PC-3 (cell line): Measurements from ENCODE around the gene MAML3. TPM values are rescaled to one million over a fixed set of nuclear protein-coding genes. Genes with fewer than 3 reads are reported as not detected.

Experiments
- ATAC-seq: fragments of 200-7000 bp; cut with Tn5 transposase; 2 replicates; pipeline ENCODE4 v1.9.1; 2020; ENCODE audit warnings: mild to moderate bottlenecking, moderate library complexity
- BruUV-seq: library from RNA; stranded (reverse); fragments of 400-500 nt; replicated peaks from 2 replicates; lab custom pipeline; 2021; lab: Mats Ljungman, UMichigan
- CTCF ChIA-PET: fragments of 300-600 bp; sonication (Branson Sonifier 250); formaldehyde crosslinking; loops from one replicate; lab custom pipeline; 2022; ENCODE audit warnings: antibody characterized with exemption; lab: Charles Lee
- POLR2A ChIA-PET: fragments of 300-600 bp; sonication (Branson Sonifier 250); formaldehyde crosslinking; loops from one replicate; lab custom pipeline; 2022; ENCODE audit warnings: antibody characterized with exemption; ENCODE audit not compliant: unreplicated experiment; lab: Charles Lee
- DNase-seq: peaks from one replicate; pipeline ENCODE4 v3.0.0-alpha.2; 2015
- H2AFZ ChIP-seq: fragments of 300-600 bp; sonication (generic); 2 replicates; pipeline ENCODE4 v1.6.0; 2016; ENCODE audit warnings: antibody characterized with exemption, low read length
- H3F3A ChIP-seq: fragments of 300-600 bp; sonication (generic); one replicate; pipeline ENCODE4 v1.6.0; 2017; ENCODE audit warnings: antibody characterized with exemption, low read length, control low read depth, mild to moderate bottlenecking; ENCODE audit not compliant: unreplicated experiment
- H3K27ac ChIP-seq: fragments of 300-600 bp; sonication (generic); 2 replicates; pipeline ENCODE4 v1.5.1; 2016; ENCODE audit warnings: mild to moderate bottlenecking, low read length
- H3K27me3 ChIP-seq: fragments of 300-600 bp; sonication (generic); 2 replicates; pipeline ENCODE4 v1.6.1; 2016; ENCODE audit warnings: low read length, mixed read lengths
- H3K36me3 ChIP-seq: fragments of 300-600 bp; sonication (generic); 2 replicates; pipeline ENCODE4 v1.6.1; 2016; ENCODE audit warnings: low read depth, mixed run types, low read length, mixed read lengths
- H3K4me1 ChIP-seq: fragments of 300-600 bp; sonication (generic); 2 replicates; pipeline ENCODE4 v1.5.1; 2016; ENCODE audit warnings: low read length; ENCODE audit not compliant: insufficient read depth
- H3K4me2 ChIP-seq: fragments of 300-600 bp; sonication (generic); 2 replicates; pipeline ENCODE4 v1.6.0; 2016; ENCODE audit warnings: low read length
- H3K4me3 ChIP-seq: fragments of 300-600 bp; sonication (generic); 2 replicates; pipeline ENCODE4 v1.5.1; 2016; ENCODE audit warnings: mild to moderate bottlenecking, low read length, mixed read lengths
- H3K79me2 ChIP-seq: fragments of 300-600 bp; sonication (generic); 2 replicates; pipeline ENCODE4 v1.6.1; 2017; ENCODE audit warnings: low read length, mixed read lengths
- H3K9ac ChIP-seq: fragments of 300-600 bp; sonication (generic); 2 replicates; pipeline ENCODE4 v1.6.0; 2016; ENCODE audit warnings: mild to moderate bottlenecking, low read length
- H3K9me2 ChIP-seq: fragments of 300-600 bp; sonication (generic); replicated peaks from 2 replicates; pipeline ENCODE4 v1.6.1; 2016; ENCODE audit warnings: mixed run types, low read length, mixed read lengths
- H3K9me3 ChIP-seq: fragments of 300-600 bp; sonication (generic); 2 replicates; pipeline ENCODE4 v1.6.1; 2016; ENCODE audit warnings: low read length, mixed read lengths
- H4K20me1 ChIP-seq: fragments of 300-600 bp; sonication (generic); 2 replicates; pipeline ENCODE4 v1.6.1; 2016; ENCODE audit warnings: low read length, mixed read lengths
- CTCF ChIP-seq: fragments of 300-600 bp; sonication (generic); conservative IDR thresholded peaks from 2 replicates; pipeline ENCODE4 v1.5.1; 2017; ENCODE audit warnings: antibody characterized with exemption, low read depth, mild to moderate bottlenecking, low read length
- EZH2 ChIP-seq: fragments of 300-600 bp; sonication (generic); IDR thresholded peaks from one replicate; pipeline ENCODE4 v1.6.1; 2017; ENCODE audit warnings: antibody characterized with exemption, mild to moderate bottlenecking, low read length; ENCODE audit not compliant: unreplicated experiment
- EZH2phosphoT487 ChIP-seq: fragments of 300-600 bp; sonication (generic); IDR thresholded peaks from 2 replicates; pipeline ENCODE4 v1.6.1; 2018; ENCODE audit warnings: mild to moderate bottlenecking, antibody characterized with exemption, low read length, borderline replicate concordance
- intact Hi-C: fragments of 100-400 bp; cut with micrococcal nuclease; formaldehyde crosslinking; loops from 2 replicates; pipeline ENCODE4 v1.9.0; 2023
- total RNA-seq: library from RNA; depleted of rRNA; stranded (reverse); fragments of >200 nt; gene quantifications from 2 replicates; pipeline ENCODE4 v1.2.3, GENCODE V29; 2014

Gene MAML3
- total RNA-seq, 1 experiment from 2014 or later: 4.3 TPM

- CTCF ChIA-PET: no interaction called here
- no TSS peak for BruUV-seq
Observed at GRCh38 chr4:140180577-140180976, 26.6 kb upstream of the MAML3 start.

GRCh38 chr4:140176735-140177134 lies 22.8 kb upstream of the MAML3 start:
- Histone ChIP-seq H3K27ac (no peak overlapping the region), H3F3A (no peaks in the 10 kb centered on the region), H3K4me3 (no peak overlapping the region), H4K20me1 (no peaks in the 10 kb centered on the region), H3K79me2 (no peaks in the 10 kb centered on the region), H3K36me3 (no peaks in the 10 kb centered on the region), H3K4me2 (no peak overlapping the region), H3K9ac (no peak overlapping the region), H3K27me3 (no peaks in the 10 kb centered on the region), H3K9me2 (no peaks in the 10 kb centered on the region), H3K4me1 (peaks cover 18% of the 10 kb centered on the region), H3K9me3 (no peaks in the 10 kb centered on the region), H2AFZ (no peak overlapping the region)
- no TSS peak for BruUV-seq
- ChIA-PET CTCF (no interaction called here), POLR2A (no interaction called here)
- intact Hi-C loops: no loop called here
- ATAC-seq: peak; percentile 88
- TF ChIP-seq CTCF (no peak), EZH2phosphoT487 (no peak), EZH2 (no peak)
- peak; percentile 73 for DNase-seq

More at GRCh38 chr4:140180577-140180976, 26.6 kb upstream of the MAML3 start:
- Histone ChIP-seq H3K9ac (no peak overlapping the region), H3K27ac (no peak overlapping the region), H3K4me1 (peaks cover 28% of the 10 kb centered on the region), H4K20me1 (no peaks in the 10 kb centered on the region), H2AFZ (no peak overlapping the region), H3K9me3 (no peaks in the 10 kb centered on the region), H3K9me2 (no peaks in the 10 kb centered on the region), H3K4me2 (peak overlapping the region; percentile 19; the same call in 1 of the 2 replicates), H3K79me2 (no peaks in the 10 kb centered on the region), H3K36me3 (no peaks in the 10 kb centered on the region), H3F3A (no peaks in the 10 kb centered on the region), H3K4me3 (no peak overlapping the region), H3K27me3 (no peaks in the 10 kb centered on the region)
- peak; percentile 88 for DNase-seq
- POLR2A ChIA-PET: no interaction called here
- TF ChIP-seq EZH2 (no peak), CTCF (no peak), EZH2phosphoT487 (no peak)
- ATAC-seq: peak; percentile 76
- intact Hi-C loops: loop anchor here (5.0 kb wide), 1 partner anchor 62 kb away; no protein-coding TSS in a partner anchor

DNA sequence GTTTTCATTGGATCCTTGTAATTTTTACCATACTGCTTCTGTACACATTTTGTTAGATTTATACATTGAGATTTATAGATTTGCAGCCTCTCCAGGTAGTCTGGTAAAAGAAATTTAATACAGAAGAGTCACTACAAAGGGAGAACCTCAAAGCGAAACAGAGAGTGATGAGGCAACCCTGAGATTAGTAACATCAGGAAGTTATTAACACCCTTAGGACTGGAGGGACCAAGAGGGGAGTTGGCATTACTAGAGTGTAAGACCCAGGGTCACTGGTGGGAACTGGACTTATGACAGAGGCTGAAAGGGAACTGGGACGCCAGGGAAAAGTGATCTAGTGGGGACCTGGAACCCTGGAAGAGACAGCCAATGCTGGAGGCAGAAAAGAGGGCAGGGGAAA lies 20.6 kb upstream of the MAML3 start:
- DNase-seq: no peak
- H3K27ac ChIP-seq: no peak overlapping the region
- peaks cover 8% of the 10 kb centered on the region; the same call in 1 of the 2 replicates for H3K4me1 ChIP-seq
- no peaks in the 10 kb centered on the region for H3K27me3 ChIP-seq
- H3K79me2 ChIP-seq: no peaks in the 10 kb centered on the region
- H3F3A ChIP-seq: no peaks in the 10 kb centered on the region
- ChIA-PET CTCF (no interaction called here), POLR2A (no interaction called here)
- no peak overlapping the region for H3K4me3 ChIP-seq
- no peaks in the 10 kb centered on the region for H3K9me2 ChIP-seq
- H3K9ac ChIP-seq: no peak overlapping the region
- ATAC-seq: no peak
- H3K4me2 ChIP-seq: no peak overlapping the region
- H3K36me3 ChIP-seq: no peaks in the 10 kb centered on the region
- H2AFZ ChIP-seq: no peak overlapping the region
- H3K9me3 ChIP-seq: no peaks in the 10 kb centered on the region
- TF ChIP-seq EZH2phosphoT487 (no peak), EZH2 (no peak), CTCF (no peak)
- BruUV-seq: no TSS peak
- intact Hi-C loops: no loop called here
- H4K20me1 ChIP-seq: no peaks in the 10 kb centered on the region
